ENCODE data around the gene DNAL4.
A peak's percentile ranks its signal among the peaks of the same experiment; 100 is the strongest.

The DNAL4 gene

GRCh38 chr22:38748487-38749136 lies 45.3 kb downstream of the DNAL4 start:
- peaks cover 97% of the 10 kb centered on the region for H3K36me3 ChIP-seq
- H3K27me3 ChIP-seq, result no peaks in the 10 kb centered on the region
- H3K4me3 ChIP-seq, result no peak overlapping the region
- peaks cover 96% of the 10 kb centered on the region for H4K20me1 ChIP-seq
- peaks cover 53% of the 10 kb centered on the region for H3K4me1 ChIP-seq
- peak overlapping the region; percentile 96; the same call in 1 of the 2 replicates for H3K27ac ChIP-seq
- no peaks in the 10 kb centered on the region for H3K9me3 ChIP-seq
- no peak for TF ChIP-seq Cebpa-rat (IDR thresholded peaks at IDR 0.05)
- no peak overlapping the region for H3K9ac ChIP-seq
- H3K4me2 ChIP-seq, result peak overlapping the region; percentile 16; the same call in 1 of the 2 replicates

GRCh38 chr22:38745676-38746460 lies 48.1 kb downstream of the DNAL4 start:
- no peaks in the 10 kb centered on the region for H3K27me3 ChIP-seq
- H3K4me2 ChIP-seq, result no peak overlapping the region
- TF ChIP-seq Cebpa-rat (IDR thresholded peaks at IDR 0.05), result no peak
- no peak overlapping the region for H3K27ac ChIP-seq
- H4K20me1 ChIP-seq, result peaks cover 100% of the 10 kb centered on the region
- H3K9ac ChIP-seq, result no peak overlapping the region
- peaks cover 100% of the 10 kb centered on the region for H3K36me3 ChIP-seq
- H3K9me3 ChIP-seq, result no peaks in the 10 kb centered on the region
- no peak overlapping the region for H3K4me3 ChIP-seq
- peaks cover 41% of the 10 kb centered on the region for H3K4me1 ChIP-seq

DNA sequence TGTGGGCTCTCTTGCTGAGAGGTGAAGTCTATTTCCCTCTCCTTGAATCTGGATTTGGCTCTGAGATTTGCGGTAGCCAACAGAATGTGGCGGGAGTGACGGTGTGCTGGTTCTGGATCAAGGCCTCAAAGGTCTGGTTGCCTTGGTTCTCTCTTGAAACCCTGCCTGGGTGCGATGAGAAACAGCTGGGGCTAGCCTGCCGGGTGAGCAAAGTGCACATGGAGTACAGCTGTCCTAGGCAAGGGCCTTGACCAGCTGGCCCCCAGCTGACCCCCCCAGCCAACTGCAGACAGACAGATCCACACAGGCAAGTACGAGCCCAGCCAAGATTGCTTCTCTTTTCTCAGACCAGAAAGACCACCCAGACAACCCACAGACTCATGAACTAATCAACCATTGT lies 49.0 kb downstream of the DNAL4 start:
- H3K9me3 ChIP-seq, result no peaks in the 10 kb centered on the region
- no peak overlapping the region for H3K9ac ChIP-seq
- no peak overlapping the region for H3K27ac ChIP-seq
- no peak for TF ChIP-seq Cebpa-rat (IDR thresholded peaks at IDR 0.05)
- H4K20me1 ChIP-seq, result peaks cover 100% of the 10 kb centered on the region
- H3K4me1 ChIP-seq, result peaks cover 41% of the 10 kb centered on the region
- H3K4me3 ChIP-seq, result no peak overlapping the region
- H3K4me2 ChIP-seq, result no peak overlapping the region
- peaks cover 100% of the 10 kb centered on the region for H3K36me3 ChIP-seq
- no peaks in the 10 kb centered on the region for H3K27me3 ChIP-seq

- peaks cover 51% of the 10 kb centered on the region for H3K4me1 ChIP-seq
- H4K20me1 ChIP-seq, result peaks cover 100% of the 10 kb centered on the region
- H3K4me3 ChIP-seq, result no peak overlapping the region
- no peak for TF ChIP-seq Cebpa-rat (IDR thresholded peaks at IDR 0.05)
- H3K27me3 ChIP-seq, result no peaks in the 10 kb centered on the region
- H3K27ac ChIP-seq, result 0 out of 2 replicates have a peak overlapping the region, but pooled peaks have one; percentile 11
- 0 out of 2 replicates have a peak overlapping the region, but pooled peaks have one; percentile 1 for H3K9ac ChIP-seq
- H3K9me3 ChIP-seq, result no peaks in the 10 kb centered on the region
- peaks cover 100% of the 10 kb centered on the region for H3K36me3 ChIP-seq
- H3K4me2 ChIP-seq, result no peak overlapping the region
Measured at GRCh38 chr22:38742176-38742942, 51.6 kb downstream of the DNAL4 start.

GRCh38 chr22:38741576-38741975 lies 52.4 kb downstream of the DNAL4 start:
- peak overlapping the region; percentile 30 for H3K9ac ChIP-seq
- no peak overlapping the region for H3K4me3 ChIP-seq
- H3K4me2 ChIP-seq, result no peak overlapping the region; the same call in 1 of the 2 replicates
- no peaks in the 10 kb centered on the region for H3K27me3 ChIP-seq
- H3K9me3 ChIP-seq, result no peaks in the 10 kb centered on the region
- no peak for TF ChIP-seq Cebpa-rat (IDR thresholded peaks at IDR 0.05)
- peaks cover 100% of the 10 kb centered on the region for H4K20me1 ChIP-seq
- no peak overlapping the region for H3K27ac ChIP-seq
- peaks cover 100% of the 10 kb centered on the region for H3K36me3 ChIP-seq
- H3K4me1 ChIP-seq, result peaks cover 59% of the 10 kb centered on the region

DNA sequence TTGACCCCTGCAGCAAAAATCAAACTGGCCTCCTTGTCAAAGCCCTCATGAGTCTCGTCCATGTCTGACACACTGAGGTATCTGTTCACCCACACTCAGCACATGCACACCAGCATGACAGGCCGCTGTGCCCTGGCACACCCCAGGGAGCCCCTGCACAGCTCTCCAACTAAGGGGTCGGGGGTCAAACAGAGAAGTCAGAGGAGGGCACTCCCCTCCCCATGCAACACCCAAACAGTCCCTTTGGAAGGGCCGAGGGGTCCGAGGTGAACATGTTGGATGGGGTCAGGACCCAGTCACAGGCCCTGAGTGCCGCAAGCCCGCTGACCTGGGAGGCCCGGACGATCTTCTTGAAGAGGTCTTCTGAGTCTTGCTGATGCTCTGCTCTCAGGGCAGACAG lies 52.8 kb downstream of the DNAL4 start:
- Histone ChIP-seq H3K4me1 (peaks cover 63% of the 10 kb centered on the region), H3K36me3 (peaks cover 100% of the 10 kb centered on the region), H3K27ac (no peak overlapping the region; the same call in 1 of the 2 replicates), H3K4me2 (no peak overlapping the region; the same call in 1 of the 2 replicates), H3K27me3 (no peaks in the 10 kb centered on the region), H3K9ac (peak overlapping the region; percentile 30; the same call in 1 of the 2 replicates), H3K9me3 (no peaks in the 10 kb centered on the region), H4K20me1 (peaks cover 100% of the 10 kb centered on the region), H3K4me3 (no peak overlapping the region)
- no peak for TF ChIP-seq Cebpa-rat (IDR thresholded peaks at IDR 0.05)

DNA sequence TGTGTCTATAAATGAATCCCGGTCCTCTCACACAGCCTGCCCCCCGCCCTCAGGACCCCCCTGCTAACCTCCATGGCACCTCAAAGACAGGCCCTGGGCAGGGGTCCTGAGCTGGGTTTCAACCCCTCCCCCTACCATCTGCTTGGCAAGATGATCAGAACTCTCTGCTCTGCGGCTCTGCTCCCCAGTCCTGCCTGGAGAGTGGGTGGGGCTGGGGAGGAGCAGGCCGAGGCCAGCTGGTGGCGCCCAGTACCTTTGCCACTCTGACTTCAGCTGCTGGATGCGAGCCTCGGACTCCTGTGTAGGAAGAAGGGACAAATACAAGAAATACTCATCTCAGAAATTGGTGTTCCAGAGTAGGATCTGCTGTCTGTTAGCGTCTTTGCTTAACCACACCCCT lies 53.2 kb downstream of the DNAL4 start:
- TF ChIP-seq Cebpa-rat (IDR thresholded peaks at IDR 0.05), result no peak
- no peak overlapping the region for H3K4me3 ChIP-seq
- no peaks in the 10 kb centered on the region for H3K27me3 ChIP-seq
- peak overlapping the region; percentile 73; the same call in 1 of the 2 replicates for H3K4me2 ChIP-seq
- H4K20me1 ChIP-seq, result peaks cover 100% of the 10 kb centered on the region
- peaks cover 100% of the 10 kb centered on the region for H3K36me3 ChIP-seq
- H3K9me3 ChIP-seq, result no peaks in the 10 kb centered on the region
- H3K9ac ChIP-seq, result peak overlapping the region; percentile 30; the same call in 1 of the 2 replicates
- H3K4me1 ChIP-seq, result peaks cover 67% of the 10 kb centered on the region
- H3K27ac ChIP-seq, result no peak overlapping the region; the same call in 1 of the 2 replicates

- Histone ChIP-seq H3K27me3 (no peaks in the 10 kb centered on the region), H3K27ac (peak overlapping the region; percentile 41; the same call in 1 of the 2 replicates), H3K9ac (peak overlapping the region; percentile 60), H4K20me1 (peaks cover 100% of the 10 kb centered on the region), H3K4me2 (peak overlapping the region; percentile 73), H3K4me3 (no peak overlapping the region), H3K4me1 (peaks cover 72% of the 10 kb centered on the region), H3K36me3 (peaks cover 100% of the 10 kb centered on the region), H3K9me3 (no peaks in the 10 kb centered on the region)
- no peak for TF ChIP-seq Cebpa-rat (IDR thresholded peaks at IDR 0.05)
Measured at GRCh38 chr22:38740116-38740723, 53.7 kb downstream of the DNAL4 start.

Measured in BLaER1 (cell line).